Measurements from ENCODE around the gene COG6. TPM values are rescaled to one million over a fixed set of nuclear protein-coding genes. Genes with fewer than 3 reads are reported as not detected.

Gene COG6
- total RNA-seq, 2 donors from 2014 or later = 16.2 to 23.2 TPM

- peaks cover 0 to 11% of the 10 kb centered on the region in 2 donors for H3K4me1 ChIP-seq
- H3K27me3 ChIP-seq = no peaks in the 10 kb centered on the region
- DNase-seq (ENCODE audit: low spot score) = no peak
- H3K9me3 ChIP-seq = no peaks in the 10 kb centered on the region
- H3K4me3 ChIP-seq = no peak overlapping the region
- no peak for TF ChIP-seq CTCF (IDR thresholded peaks at IDR 0.05)
- no peaks in the 10 kb centered on the region for H3K36me3 ChIP-seq
- H3K27ac ChIP-seq = no peak overlapping the region
Observed at GRCh38 chr13:39770221-39771090, 115.0 kb downstream of the COG6 start.

- Histone ChIP-seq H3K27me3 (no peaks in the 10 kb centered on the region), H3K36me3 (no peaks in the 10 kb centered on the region), H3K4me1 (peaks cover 0 to 5% of the 10 kb centered on the region in 2 donors), H3K9me3 (peaks cover 0 to 4% of the 10 kb centered on the region in 2 donors), H3K4me3 (no peak overlapping the region), H3K27ac (no peak overlapping the region)
- no peak for TF ChIP-seq CTCF (IDR thresholded peaks at IDR 0.05)
- no peak for DNase-seq (ENCODE audit: low spot score)
Observed at GRCh38 chr13:39773833-39774232, 118.4 kb downstream of the COG6 start.

- no peak for DNase-seq (ENCODE audit: low spot score)
- Histone ChIP-seq H3K36me3 (no peaks in the 10 kb centered on the region), H3K27ac (no peak overlapping the region), H3K4me3 (no peak overlapping the region), H3K9me3 (peaks cover 0 to 4% of the 10 kb centered on the region in 2 donors), H3K4me1 (peaks cover 0 to 5% of the 10 kb centered on the region in 2 donors), H3K27me3 (no peaks in the 10 kb centered on the region)
- TF ChIP-seq CTCF (IDR thresholded peaks at IDR 0.05) = no peak
Observed at GRCh38 chr13:39776439-39776838, 121.0 kb downstream of the COG6 start.

GRCh38 chr13:39777021-39777420, 121.6 kb downstream of the COG6 start:
- Histone ChIP-seq H3K36me3 (no peaks in the 10 kb centered on the region), H3K27ac (no peak overlapping the region), H3K4me3 (no peak overlapping the region), H3K9me3 (peaks cover 0 to 4% of the 10 kb centered on the region in 2 donors), H3K27me3 (no peaks in the 10 kb centered on the region), H3K4me1 (peaks cover 0 to 5% of the 10 kb centered on the region in 2 donors)
- no peak for DNase-seq (ENCODE audit: low spot score)
- TF ChIP-seq CTCF (IDR thresholded peaks at IDR 0.05) = no peak

- H3K9me3 ChIP-seq = peaks cover 0 to 4% of the 10 kb centered on the region in 2 donors
- peaks cover 0 to 5% of the 10 kb centered on the region in 2 donors for H3K4me1 ChIP-seq
- H3K27ac ChIP-seq = no peak overlapping the region
- peak in 1 of 2 donors; percentile 46 for TF ChIP-seq CTCF (IDR thresholded peaks at IDR 0.05)
- H3K27me3 ChIP-seq = no peaks in the 10 kb centered on the region
- DNase-seq (ENCODE audit: low spot score) = no peak
- H3K4me3 ChIP-seq = no peak overlapping the region
- H3K36me3 ChIP-seq = no peaks in the 10 kb centered on the region
Observed at GRCh38 chr13:39777527-39778061, 122.1 kb downstream of the COG6 start.
